ENCODE measurements around the gene DCAF5.
"Not testable (repeated sequence)": the region's sequence is repeated elsewhere in the genome, so short reads cannot be mapped to it uniquely, and the experiment has no call there.

The DCAF5 gene

DNA sequence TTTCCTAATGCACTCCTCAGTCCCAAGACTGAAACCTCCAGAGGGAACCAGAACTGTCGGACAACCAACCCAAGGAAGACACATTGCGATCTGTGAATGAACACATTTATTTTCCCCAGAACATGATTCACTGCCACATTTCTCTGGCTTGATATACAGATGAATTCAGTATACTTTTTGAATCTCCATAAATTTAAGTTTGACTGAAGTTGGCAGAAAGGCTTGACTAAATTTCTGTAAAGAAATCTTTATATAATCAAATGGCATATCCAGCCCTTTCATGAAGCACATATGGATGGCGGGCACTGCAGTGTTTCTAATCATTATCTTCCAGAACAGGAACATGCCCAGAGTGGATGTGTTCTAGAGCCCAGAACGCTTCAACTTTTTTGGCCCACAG is 56.7 kb downstream of the DCAF5 start:
- no peak for DNase-seq (ENCODE audit: low read depth)

- no peak for DNase-seq (ENCODE audit: low read depth)
Observed at GRCh38 chr14:69094481-69094880, 58.4 kb downstream of the DCAF5 start.

DNA sequence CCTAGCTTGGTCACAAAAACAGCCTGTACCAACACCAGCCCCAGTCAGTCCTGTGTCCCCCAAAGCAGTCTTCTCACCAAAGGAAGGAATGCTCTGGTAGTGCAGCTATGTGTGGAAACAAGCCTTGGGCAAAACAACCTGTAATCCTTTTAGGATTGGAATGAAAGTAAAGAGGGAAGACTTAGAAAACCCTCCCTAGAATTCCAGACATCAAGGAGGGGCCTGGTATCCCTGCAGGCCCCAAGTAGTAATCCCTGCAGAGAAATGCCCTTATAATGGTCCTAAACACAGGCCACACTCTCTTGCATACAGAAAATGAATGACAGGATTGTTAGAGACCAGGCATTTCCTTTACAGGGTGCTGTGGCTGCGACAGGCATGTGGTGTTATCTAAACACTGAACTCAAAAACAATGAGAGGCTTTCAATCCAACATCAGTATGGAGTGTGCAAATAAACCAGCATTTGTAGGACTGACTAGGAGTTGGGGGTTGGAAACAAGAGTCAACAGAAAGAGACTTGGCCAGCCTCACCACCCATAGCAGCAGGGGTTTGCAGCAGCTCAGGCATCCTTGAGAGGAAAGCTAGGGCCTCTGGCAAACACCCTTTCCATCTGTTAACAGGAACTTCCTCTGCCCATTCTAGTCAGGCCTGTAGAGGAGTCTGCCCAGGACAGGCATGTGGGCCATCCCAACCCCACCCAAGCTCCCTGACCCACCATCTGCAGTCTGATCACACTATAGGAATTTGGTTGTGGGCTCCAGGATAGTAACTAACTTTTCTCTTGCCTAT is 59.1 kb downstream of the DCAF5 start:
- DNase-seq (ENCODE audit: low read depth): no peak

DNA sequence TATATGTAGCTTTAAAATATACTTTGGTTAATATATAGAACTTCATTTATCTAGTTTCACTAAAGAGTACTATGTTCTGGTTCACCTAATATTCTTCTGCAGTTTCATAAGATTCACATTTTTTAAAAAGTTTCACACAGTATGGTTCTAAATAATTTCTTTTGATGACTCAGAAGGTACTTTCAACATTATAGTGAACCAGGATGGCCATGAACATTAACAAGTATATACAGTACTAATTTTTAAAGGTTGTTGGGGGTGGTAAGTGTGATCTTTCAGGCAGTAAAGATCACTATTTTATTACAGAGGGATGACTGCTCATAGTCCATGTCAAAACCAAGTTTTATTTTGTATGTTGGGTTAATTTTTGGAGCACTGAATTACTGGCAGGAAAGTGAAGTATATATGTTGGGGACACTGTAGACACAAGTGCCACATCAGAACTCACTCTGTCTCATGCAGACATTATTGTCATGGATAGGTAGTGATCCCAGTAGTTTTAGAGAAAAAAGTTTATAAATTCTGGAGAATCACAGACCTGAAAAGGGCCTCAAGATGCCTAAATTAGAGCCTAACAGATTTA is 60.0 kb downstream of the DCAF5 start:
- no peak for DNase-seq (ENCODE audit: low read depth)

- no peak for DNase-seq (ENCODE audit: low read depth)
Observed at GRCh38 chr14:69091695-69092094, 61.2 kb downstream of the DCAF5 start.

DNA sequence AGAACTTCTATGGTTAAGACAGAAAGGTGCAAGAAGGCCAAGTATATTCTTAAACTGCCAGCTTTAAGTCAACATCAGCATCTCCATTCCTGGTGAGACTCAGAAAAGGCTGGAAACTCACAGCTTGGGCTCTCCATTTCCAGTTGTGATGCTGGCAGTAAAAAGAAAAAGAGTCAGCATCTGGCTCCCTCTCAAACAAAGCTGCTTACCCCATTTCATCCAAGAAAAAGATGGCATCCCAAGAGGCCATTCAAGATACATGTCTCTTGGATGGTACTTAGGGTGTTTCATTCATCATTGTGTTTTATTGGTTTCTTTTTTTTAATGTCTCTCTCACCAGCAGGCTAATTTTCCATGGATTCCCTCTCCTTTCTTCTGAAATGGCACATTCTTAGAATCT is 61.9 kb downstream of the DCAF5 start:
- no peak for DNase-seq (ENCODE audit: low read depth)

- no peak for DNase-seq (ENCODE audit: low read depth)
Observed at GRCh38 chr14:69090187-69090789, 62.6 kb downstream of the DCAF5 start.

- DNase-seq (ENCODE audit: low read depth): no peak
Observed at GRCh38 chr14:69089046-69089445, 63.9 kb downstream of the DCAF5 start.

DNA sequence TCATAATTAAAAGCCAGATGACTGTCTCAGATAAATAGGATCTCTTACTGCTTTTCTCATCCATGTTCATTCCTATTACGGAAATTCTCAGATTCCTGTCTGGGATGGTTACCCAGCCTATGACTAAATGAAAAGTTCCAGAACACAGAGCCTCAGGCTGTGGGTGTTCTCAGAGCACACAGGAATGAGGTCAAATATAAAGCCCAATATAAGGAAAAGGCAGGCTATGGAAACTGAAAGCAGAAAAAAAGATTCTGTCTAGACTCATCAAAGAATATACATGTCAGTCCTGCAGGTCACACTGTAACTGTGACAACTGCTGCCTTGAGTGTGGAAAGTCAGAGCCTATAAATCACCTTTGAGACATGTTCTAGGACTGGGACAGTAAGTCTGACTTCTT is 64.3 kb downstream of the DCAF5 start:
- DNase-seq (ENCODE audit: low read depth): no peak

GRCh38 chr14:69087061-69087461 is 65.9 kb downstream of the DCAF5 start:
- no peak for DNase-seq (ENCODE audit: low read depth)

- DNase-seq (ENCODE audit: low read depth): no peak
Observed at GRCh38 chr14:69086537-69086936, 66.4 kb downstream of the DCAF5 start.

DNA sequence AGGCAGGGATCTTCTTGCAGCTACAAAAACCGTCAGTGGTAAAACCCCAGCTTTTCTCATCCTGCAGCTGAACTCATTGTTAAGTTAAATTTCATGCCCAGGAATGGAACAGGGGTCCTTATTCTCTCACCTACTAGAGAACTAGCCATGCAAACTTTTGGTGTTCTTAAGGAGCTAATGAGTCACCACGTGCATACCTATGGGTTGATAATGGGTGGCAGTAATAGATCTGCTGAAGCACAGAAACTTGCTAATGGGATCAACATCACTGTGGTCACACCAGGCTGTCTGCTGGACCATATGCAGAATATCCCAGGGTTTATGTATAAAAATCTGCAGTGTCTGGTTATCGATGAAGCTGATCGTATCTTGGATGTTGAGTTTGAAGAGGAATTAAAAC is 68.9 kb downstream of the DCAF5 start:
- no peak for DNase-seq (ENCODE audit: low read depth)

GRCh38 chr14:69083181-69083580 is 69.7 kb downstream of the DCAF5 start:
- DNase-seq (ENCODE audit: low read depth): no peak

- no peak for DNase-seq (ENCODE audit: low read depth)
Observed at GRCh38 chr14:69081271-69081670, 71.6 kb downstream of the DCAF5 start.

DNA sequence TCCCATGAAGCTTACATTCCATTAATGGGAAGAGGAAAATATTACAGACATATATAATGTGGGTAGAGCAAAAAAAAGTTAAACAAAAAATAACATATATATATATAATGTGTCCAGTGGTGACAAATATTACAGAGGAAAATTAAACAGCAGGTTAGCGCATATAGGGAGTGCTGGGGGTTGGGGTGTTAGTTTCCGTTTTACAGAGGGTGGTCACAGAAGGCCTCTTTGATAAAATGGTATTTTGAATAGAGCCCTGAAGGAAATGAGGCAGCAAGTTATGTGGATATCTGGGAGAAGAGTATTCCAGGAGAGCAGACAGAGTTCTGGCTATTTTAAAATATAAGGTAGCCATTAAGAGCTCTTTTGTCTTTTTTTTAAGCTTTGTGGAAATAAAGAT is 73.2 kb downstream of the DCAF5 start:
- DNase-seq (ENCODE audit: low read depth): no peak

- no peak for DNase-seq (ENCODE audit: low read depth)
Observed at GRCh38 chr14:69079188-69079742, 73.7 kb downstream of the DCAF5 start.

DNA sequence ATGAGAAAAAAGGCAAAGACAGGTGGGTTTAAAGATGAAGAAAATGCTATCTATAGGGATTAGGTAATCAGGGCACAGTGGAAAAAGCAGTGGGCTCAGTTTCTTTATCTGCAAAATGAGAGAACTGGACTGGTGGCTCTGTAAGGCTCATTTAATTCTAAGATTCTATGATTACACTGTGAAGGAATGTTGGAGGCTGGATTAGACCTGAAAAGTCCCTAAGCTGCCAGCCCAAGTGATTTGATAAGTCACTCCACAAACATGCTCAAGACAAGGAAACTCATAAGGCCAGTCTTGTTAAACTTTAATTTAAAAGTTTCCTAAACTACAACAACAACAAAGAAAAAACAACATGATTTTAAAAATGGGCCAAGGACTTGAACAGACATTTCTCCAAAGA is 75.1 kb downstream of the DCAF5 start:
- no peak for DNase-seq (ENCODE audit: low read depth)

DNA sequence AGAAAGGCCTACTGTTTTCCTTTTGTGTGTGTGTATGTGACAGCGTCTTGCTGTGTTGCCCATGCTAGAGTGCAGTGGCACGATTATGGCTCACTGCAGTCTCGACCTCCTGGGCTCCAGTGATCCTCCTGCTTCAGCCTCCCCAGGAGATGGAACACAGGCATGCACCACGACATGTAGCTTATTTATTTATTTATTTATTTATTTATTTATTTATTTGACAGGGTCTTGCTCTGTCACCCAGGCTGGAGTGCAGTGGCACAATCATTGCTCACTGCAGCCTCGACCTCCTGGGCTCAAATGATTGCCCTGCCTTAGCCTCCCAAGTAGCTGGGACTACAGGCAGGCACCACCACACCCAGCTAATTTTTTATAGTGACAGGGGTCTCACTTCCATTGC is 75.7 kb downstream of the DCAF5 start:
- not testable (repeated sequence) for DNase-seq (ENCODE audit: low read depth)

DNA sequence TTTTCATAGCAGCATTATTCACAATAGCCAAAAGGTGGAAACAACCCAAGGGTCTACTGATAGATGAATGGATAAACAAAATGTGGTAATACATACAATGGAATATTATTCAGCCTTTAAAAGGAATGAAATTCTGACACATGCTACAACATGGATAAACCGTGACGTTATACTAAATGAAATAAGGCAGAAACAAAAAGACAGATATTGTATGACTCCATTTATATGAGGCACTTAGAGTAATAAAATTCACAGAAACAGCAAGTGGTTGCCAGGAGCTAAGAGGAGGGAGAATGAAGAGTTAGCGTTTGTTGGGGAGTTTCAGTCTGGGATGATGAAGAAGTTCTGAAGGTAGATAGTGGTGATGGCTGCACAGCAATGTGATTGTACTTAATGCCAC is 76.6 kb downstream of the DCAF5 start:
- DNase-seq (ENCODE audit: low read depth): no peak

GRCh38 chr14:69073915-69074314 is 79.0 kb downstream of the DCAF5 start:
- DNase-seq (ENCODE audit: low read depth): no peak

DNA sequence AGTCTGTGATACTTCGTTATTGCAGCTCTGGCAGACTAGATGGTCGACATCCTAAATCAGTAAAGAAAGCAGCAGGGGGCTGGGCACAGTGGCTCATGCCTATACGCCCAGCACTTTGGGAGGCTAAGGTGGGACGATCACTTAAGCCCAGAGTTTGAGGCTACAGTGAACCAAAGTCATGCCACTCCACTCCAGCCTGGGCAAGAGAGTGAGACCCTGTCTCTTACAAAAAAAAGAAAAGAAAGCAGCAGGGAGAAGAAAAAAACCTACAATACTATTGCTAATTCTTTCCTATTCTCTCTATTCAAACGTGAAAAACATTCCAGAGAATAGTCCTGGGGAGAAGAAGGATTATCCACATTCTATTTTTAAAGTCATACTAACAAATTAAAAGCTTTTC is 79.5 kb downstream of the DCAF5 start:
- no peak for DNase-seq (ENCODE audit: low read depth)

DNA sequence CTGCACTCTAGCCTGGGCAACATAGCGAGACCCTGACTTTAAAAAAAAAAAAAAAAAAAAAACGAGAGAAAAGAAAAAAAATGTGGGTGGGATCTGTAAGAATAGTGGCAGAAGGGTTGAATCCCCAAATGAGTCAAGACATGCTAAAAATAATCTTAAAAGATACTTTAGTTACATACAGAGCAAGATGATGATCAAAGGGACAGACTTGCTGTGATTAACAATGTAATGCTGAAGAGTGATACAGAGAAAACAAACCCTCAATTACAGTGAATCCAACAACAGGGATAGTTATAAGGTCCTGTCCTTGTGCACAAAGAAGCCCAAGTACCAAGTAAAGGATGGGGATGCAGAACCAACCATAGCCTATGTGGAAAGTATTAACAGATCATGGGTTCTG is 80.3 kb downstream of the DCAF5 start:
- DNase-seq (ENCODE audit: low read depth): no peak

GRCh38 chr14:69068744-69069421 is 84.0 kb downstream of the DCAF5 start:
- DNase-seq (ENCODE audit: low read depth): no peak

All from stimulated activated CD8-positive, alpha-beta memory T cell treated with anti-CD3 and anti-CD28 coated beads, Interleukin-15, amount 100 ng/mL, for 1 hour (primary cell).